Testis (tissue), 2 donors: ENCODE measurements around the gene LCN15.

Experiments
- POLR2A ChIP-seq: fragments of 450-650 bp; IDR thresholded peaks from one replicate; pipeline ENCODE4 v1.6.1; 2017; ENCODE audit warnings: antibody characterized with exemption, mild to moderate bottlenecking, moderate library complexity
- TF ChIP-seq, protein P1 (sequence below), 3 experiments: fragments of 450-650 bp in 2 of 3; fragments of 200-600 bp in 1 of 3; sonication (generic) in 1 of 3; IDR thresholded peaks; one replicate each; pipeline ENCODE4 v1.5.1; 2016 to 2019; ENCODE audit warnings: antibody characterized with exemption in 3 of 3, mild to moderate bottlenecking in 2 of 3, moderate library complexity in 1 of 3

DNA sequence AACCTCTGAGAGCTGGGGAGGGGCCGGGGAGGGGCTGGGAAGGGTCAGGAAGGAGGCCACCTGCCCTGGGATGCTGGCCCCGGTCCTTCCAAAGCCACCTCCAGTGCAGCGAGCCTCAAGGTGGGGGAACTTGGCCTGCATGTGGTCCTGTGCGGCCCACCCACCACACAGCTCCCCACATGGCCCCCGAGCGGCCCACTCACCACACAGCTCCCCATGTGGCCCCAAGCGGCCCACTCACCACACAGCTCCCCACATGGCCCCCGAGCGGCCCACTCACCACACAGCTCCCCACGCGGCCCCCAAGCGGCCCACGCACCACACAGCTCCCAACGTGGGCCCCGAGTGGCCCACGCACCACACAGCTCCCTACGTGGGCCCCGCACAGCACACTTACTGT, 19.5 kb downstream of the LCN15 start:
- TF ChIP-seq, protein P1, sequence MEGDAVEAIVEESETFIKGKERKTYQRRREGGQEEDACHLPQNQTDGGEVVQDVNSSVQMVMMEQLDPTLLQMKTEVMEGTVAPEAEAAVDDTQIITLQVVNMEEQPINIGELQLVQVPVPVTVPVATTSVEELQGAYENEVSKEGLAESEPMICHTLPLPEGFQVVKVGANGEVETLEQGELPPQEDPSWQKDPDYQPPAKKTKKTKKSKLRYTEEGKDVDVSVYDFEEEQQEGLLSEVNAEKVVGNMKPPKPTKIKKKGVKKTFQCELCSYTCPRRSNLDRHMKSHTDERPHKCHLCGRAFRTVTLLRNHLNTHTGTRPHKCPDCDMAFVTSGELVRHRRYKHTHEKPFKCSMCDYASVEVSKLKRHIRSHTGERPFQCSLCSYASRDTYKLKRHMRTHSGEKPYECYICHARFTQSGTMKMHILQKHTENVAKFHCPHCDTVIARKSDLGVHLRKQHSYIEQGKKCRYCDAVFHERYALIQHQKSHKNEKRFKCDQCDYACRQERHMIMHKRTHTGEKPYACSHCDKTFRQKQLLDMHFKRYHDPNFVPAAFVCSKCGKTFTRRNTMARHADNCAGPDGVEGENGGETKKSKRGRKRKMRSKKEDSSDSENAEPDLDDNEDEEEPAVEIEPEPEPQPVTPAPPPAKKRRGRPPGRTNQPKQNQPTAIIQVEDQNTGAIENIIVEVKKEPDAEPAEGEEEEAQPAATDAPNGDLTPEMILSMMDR (IDR thresholded peaks at IDR 0.05) = no peak
- TF ChIP-seq POLR2A = no peak
